Body of pancreas (tissue), 4 donors: Measurements from ENCODE around the gene RBMX.

Experiments
- CTCF ChIP-seq, 7 experiments: fragments of 450-650 bp in 4 of 7; fragments of 200-600 bp in 3 of 7; sonication (generic) in 3 of 7; IDR thresholded peaks; one replicate each; pipeline ENCODE4 v1.5.1; 2016 to 2019; ENCODE audit warnings: antibody characterized with exemption in 7 of 7
- POLR2A ChIP-seq, 3 donors: fragments of 450-650 bp; IDR thresholded peaks; one replicate each; pipeline ENCODE4 v1.6.1; 2016; ENCODE audit warnings: antibody characterized with exemption in 3 of 3, mild to moderate bottlenecking in 2 of 3

- TF ChIP-seq POLR2A (IDR thresholded peaks at IDR 0.05) (no peak), CTCF (IDR thresholded peaks at IDR 0.05) (no peak)
These were observed 29.0 kb downstream of the RBMX start for GRCh38 chrX:136851526-136851925.
